NT2/D1 (cell line): ENCODE data around the gene MPP3.

Experiments
- SUZ12 ChIP-seq: IDR thresholded peaks from 2 replicates; pipeline ENCODE4 v1.6.1; 2011; ENCODE audit not compliant: insufficient read length, insufficient read depth; ENCODE audit errors: extremely low read depth
- YY1 ChIP-seq: IDR thresholded peaks from 2 replicates; pipeline ENCODE4 v1.6.1; 2011; ENCODE audit not compliant: insufficient read length, insufficient read depth
- ZNF274 ChIP-seq: IDR thresholded peaks from 2 replicates; pipeline ENCODE4 v1.6.1; 2011; ENCODE audit warnings: mild to moderate bottlenecking, low read depth, low read length

- no peak for TF ChIP-seq SUZ12
- no peak for TF ChIP-seq YY1
- no peak for TF ChIP-seq ZNF274
Measured at GRCh38 chr17:43849116-43849515, 16.2 kb upstream of the MPP3 start.
